ENCODE measurements around the gene TTC3. TPM values are rescaled to one million over a fixed set of nuclear protein-coding genes. Genes with fewer than 3 reads are reported as not detected.

TTC3 gene
- total RNA-seq, 3 donors from 2014 or later = 67.2 to 126 (median 98.1) TPM

DNA sequence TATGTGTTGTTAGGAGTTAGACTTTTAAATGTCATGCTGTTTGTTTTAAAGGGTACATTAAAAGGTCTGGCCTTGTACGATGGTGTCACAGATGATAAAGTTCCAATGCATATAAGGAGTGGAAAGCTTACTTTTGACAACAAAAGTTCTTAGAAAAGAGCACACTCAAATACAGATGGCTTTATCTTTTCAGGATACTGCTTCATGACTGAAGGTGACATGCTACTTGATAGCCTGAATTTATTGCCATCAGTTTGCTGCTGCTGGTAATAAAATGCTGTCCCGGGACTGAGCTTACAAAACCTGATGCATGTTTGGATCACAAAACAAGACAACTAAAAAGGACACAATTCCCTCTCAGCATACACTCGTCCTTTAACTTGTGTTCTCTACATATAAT, 84.9 kb downstream of the TTC3 start:
- Histone ChIP-seq H3K9me3 (no peaks in the 10 kb centered on the region), H3K4me1 (ENCODE audit: low read depth) (peaks cover 14% of the 10 kb centered on the region), H3K36me3 (ENCODE audit: low read depth) (no peaks in the 10 kb centered on the region), H3K4me3 (no peak overlapping the region)
- ATAC-seq (no peak), DNase-seq (no peak)
- TF ChIP-seq, protein P1, sequence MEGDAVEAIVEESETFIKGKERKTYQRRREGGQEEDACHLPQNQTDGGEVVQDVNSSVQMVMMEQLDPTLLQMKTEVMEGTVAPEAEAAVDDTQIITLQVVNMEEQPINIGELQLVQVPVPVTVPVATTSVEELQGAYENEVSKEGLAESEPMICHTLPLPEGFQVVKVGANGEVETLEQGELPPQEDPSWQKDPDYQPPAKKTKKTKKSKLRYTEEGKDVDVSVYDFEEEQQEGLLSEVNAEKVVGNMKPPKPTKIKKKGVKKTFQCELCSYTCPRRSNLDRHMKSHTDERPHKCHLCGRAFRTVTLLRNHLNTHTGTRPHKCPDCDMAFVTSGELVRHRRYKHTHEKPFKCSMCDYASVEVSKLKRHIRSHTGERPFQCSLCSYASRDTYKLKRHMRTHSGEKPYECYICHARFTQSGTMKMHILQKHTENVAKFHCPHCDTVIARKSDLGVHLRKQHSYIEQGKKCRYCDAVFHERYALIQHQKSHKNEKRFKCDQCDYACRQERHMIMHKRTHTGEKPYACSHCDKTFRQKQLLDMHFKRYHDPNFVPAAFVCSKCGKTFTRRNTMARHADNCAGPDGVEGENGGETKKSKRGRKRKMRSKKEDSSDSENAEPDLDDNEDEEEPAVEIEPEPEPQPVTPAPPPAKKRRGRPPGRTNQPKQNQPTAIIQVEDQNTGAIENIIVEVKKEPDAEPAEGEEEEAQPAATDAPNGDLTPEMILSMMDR (IDR thresholded peaks at IDR 0.05) = no peak
- intact Hi-C loops (cut with DNase I, micrococcal nuclease) = no loop called here

GRCh38 chr21:37159053-37159776, 86.2 kb downstream of the TTC3 start:
- Histone ChIP-seq H3K4me1 (ENCODE audit: low read depth) (peaks cover 5% of the 10 kb centered on the region), H3K9me3 (no peaks in the 10 kb centered on the region), H3K36me3 (ENCODE audit: low read depth) (no peaks in the 10 kb centered on the region), H3K4me3 (no peak overlapping the region)
- intact Hi-C loops (cut with DNase I, micrococcal nuclease) = no loop called here
- ATAC-seq (peak; percentile 87), DNase-seq (no peak)
- TF ChIP-seq, protein P1 (IDR thresholded peaks at IDR 0.05) = no peak

DNA sequence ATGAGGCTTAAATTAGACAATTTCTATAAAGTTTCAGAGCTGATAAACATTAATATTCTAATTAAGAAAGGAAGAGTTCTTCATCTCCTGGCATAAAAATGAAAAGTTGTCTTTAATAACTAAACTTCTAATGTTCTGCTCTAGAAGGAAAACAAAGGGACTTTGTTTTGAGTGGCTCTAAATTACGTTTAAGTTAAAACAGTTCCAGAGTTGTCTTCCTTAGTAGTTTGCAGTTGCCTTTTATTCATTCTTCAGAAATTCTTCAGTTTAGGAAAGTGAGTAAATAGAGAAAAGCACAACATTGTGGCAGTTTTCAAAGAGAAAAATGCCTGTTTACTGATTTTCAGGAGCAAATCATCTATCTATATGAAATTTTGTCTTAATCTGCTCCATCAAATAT, 86.9 kb downstream of the TTC3 start:
- no peak overlapping the region for H3K4me3 ChIP-seq
- TF ChIP-seq, protein P1 (IDR thresholded peaks at IDR 0.05) = no peak
- no peaks in the 10 kb centered on the region for H3K9me3 ChIP-seq
- H3K4me1 ChIP-seq (ENCODE audit: low read depth) = peaks cover 5% of the 10 kb centered on the region
- no peaks in the 10 kb centered on the region for H3K36me3 ChIP-seq (ENCODE audit: low read depth)
- ATAC-seq (no peak), DNase-seq (no peak)
- intact Hi-C loops (cut with DNase I, micrococcal nuclease) = no loop called here

DNA sequence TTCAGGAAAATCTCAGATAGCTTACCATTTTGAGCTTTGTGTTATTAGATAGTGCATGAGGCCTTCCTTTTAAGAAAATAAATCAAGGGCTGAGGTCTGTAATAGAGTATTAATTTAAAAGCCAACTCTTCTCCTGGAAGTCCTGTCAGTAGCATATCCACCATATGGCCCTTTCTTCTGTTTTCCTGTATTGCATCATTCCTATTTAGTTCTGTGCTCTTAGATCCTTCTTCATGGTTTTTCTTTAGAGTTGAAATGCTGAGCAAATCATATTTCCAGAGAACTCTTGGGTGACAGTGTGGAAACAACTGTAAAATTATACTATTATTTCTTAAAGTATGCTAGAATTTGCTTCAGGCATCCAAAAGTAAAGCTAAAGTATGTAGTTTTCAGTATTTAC, 91.7 kb downstream of the TTC3 start:
- ATAC-seq = no peak
- no peak for DNase-seq
- no peaks in the 10 kb centered on the region for H3K36me3 ChIP-seq (ENCODE audit: low read depth)
- intact Hi-C loops (cut with DNase I, micrococcal nuclease) = no loop called here
- no peaks in the 10 kb centered on the region for H3K4me1 ChIP-seq (ENCODE audit: low read depth)
- no peaks in the 10 kb centered on the region for H3K9me3 ChIP-seq
- TF ChIP-seq, protein P1 (IDR thresholded peaks at IDR 0.05) = no peak
- no peak overlapping the region for H3K4me3 ChIP-seq

DNA sequence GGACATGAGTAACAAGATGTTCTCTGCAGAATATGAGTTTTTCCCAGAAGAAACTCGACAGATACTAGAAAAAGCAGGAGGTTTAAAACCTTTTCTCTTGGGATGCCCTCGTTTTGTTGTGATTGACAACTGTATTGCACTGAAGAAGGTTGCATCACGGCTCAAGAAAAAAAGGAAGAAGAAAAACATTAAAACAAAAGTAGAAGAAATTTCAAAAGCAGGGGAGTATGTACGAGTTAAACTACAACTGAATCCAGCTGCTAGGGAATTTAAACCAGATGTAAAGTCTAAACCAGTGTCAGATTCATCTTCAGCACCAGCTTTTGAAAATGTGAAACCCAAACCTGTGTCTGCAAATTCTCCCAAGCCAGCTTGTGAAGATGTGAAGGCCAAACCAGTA, 92.5 kb downstream of the TTC3 start:
- H3K9me3 ChIP-seq = no peaks in the 10 kb centered on the region
- H3K4me3 ChIP-seq = no peak overlapping the region
- TF ChIP-seq, protein P1 (IDR thresholded peaks at IDR 0.05) = no peak
- DNase-seq = no peak
- intact Hi-C loops (cut with DNase I, micrococcal nuclease) = no loop called here
- no peaks in the 10 kb centered on the region for H3K4me1 ChIP-seq (ENCODE audit: low read depth)
- no peak for ATAC-seq
- no peaks in the 10 kb centered on the region for H3K36me3 ChIP-seq (ENCODE audit: low read depth)

Data from mucosa of descending colon (tissue), 3 donors.